MM.1S (cell line): ENCODE results near the gene HOXC4.

ENCODE experiments used
- EZH2 ChIP-seq: fragments of 300-600 bp; sonication (generic); optimal IDR thresholded peaks from 2 replicates; pipeline ENCODE3; 2017; ENCODE audit warnings: low read depth, mild to moderate bottlenecking, antibody characterized with exemption, low read length, mixed read lengths
- EZH2phosphoT487 ChIP-seq: fragments of 300-600 bp; sonication (generic); IDR thresholded peaks from 2 replicates; pipeline ENCODE4 v1.6.1; 2018; ENCODE audit warnings: antibody characterized with exemption, low read length

DNA sequence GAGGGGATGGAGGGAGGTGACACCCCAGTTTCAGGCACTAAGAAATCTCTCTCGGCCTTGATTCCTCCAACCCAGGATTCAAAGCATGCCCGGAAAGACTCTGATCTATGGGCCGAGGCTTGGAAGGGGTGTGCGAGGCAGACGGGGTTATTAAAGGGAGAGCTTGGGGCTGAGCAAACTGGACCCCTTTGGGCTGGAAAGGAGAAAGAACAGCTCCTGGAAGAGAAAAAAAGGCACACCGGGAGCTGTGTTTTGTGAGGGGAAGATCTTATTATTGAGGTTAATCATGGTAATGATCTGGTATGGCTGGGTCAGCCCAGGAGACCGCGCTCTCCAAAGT lies 5.7 kb upstream of the HOXC4 start:
- no peak for TF ChIP-seq EZH2
- TF ChIP-seq EZH2phosphoT487 = no peak
